HG02798 (cell line): ENCODE measurements around the gene CDKN2AIPNL.

Source experiments
- ATAC-seq: cut with Tn5 transposase; IDR thresholded peaks from one replicate; pipeline ENCODE4 v1.9.1; 2021; ENCODE audit warnings: mild to moderate bottlenecking; ENCODE audit not compliant: unreplicated experiment, poor library complexity

Gene CDKN2AIPNL

GRCh38 chr5:134411546-134412266 lies at the start of gene CDKN2AIPNL:
Gene CDKN2AIPNL (minus strand): TSS chr5:134411881. CDS start chr5:134411854, 27 bp downstream.
- peak; percentile 98 for ATAC-seq

- no peak for ATAC-seq
Observed at GRCh38 chr5:134460551-134460950, 48.9 kb upstream of the CDKN2AIPNL start.

GRCh38 chr5:134459491-134459890 lies 47.8 kb upstream of the CDKN2AIPNL start:
- ATAC-seq: no peak

GRCh38 chr5:134459010-134459403 lies 47.3 kb upstream of the CDKN2AIPNL start:
- no peak for ATAC-seq

- no peak for ATAC-seq
Observed at GRCh38 chr5:134458234-134459009, 46.7 kb upstream of the CDKN2AIPNL start.

- ATAC-seq: no peak
Observed at GRCh38 chr5:134457801-134458200, 46.1 kb upstream of the CDKN2AIPNL start.

GRCh38 chr5:134456825-134457224 lies 45.1 kb upstream of the CDKN2AIPNL start:
- ATAC-seq: no peak

GRCh38 chr5:134455466-134455865 lies 43.8 kb upstream of the CDKN2AIPNL start:
- no peak for ATAC-seq

- ATAC-seq: no peak
Observed at GRCh38 chr5:134453016-134453415, 41.3 kb upstream of the CDKN2AIPNL start.

- ATAC-seq: no peak
Observed at GRCh38 chr5:134451936-134452505, 40.3 kb upstream of the CDKN2AIPNL start.

GRCh38 chr5:134451225-134451935 lies 39.7 kb upstream of the CDKN2AIPNL start:
- ATAC-seq: no peak

- ATAC-seq: no peak
Observed at GRCh38 chr5:134450374-134450773, 38.7 kb upstream of the CDKN2AIPNL start.

GRCh38 chr5:134449167-134449566 lies 37.5 kb upstream of the CDKN2AIPNL start:
- no peak for ATAC-seq

GRCh38 chr5:134447815-134448520 lies 36.3 kb upstream of the CDKN2AIPNL start:
- ATAC-seq: no peak

GRCh38 chr5:134446938-134447337 lies 35.3 kb upstream of the CDKN2AIPNL start:
- peak; percentile 53 for ATAC-seq

GRCh38 chr5:134445856-134446818 lies 34.5 kb upstream of the CDKN2AIPNL start:
- ATAC-seq: no peak

GRCh38 chr5:134444941-134445471 lies 33.3 kb upstream of the CDKN2AIPNL start:
- no peak for ATAC-seq

- ATAC-seq: no peak
Observed at GRCh38 chr5:134440201-134440755, 28.6 kb upstream of the CDKN2AIPNL start.
